ENCODE data around the gene LRMDA. TPM values are rescaled to one million over a fixed set of nuclear protein-coding genes. Genes with fewer than 3 reads are reported as not detected.

Gene LRMDA
- total and polyA plus RNA-seq, 2 of the 13 experiments (the other 11 are each of a cell fraction or from before 2014, with no cell fraction given), result 13.4 to 22.0 TPM

GRCh38 chr10:75634947-75635346, 203.5 kb downstream of the LRMDA start (continued):
- TF ChIP-seq FOXO1 (CRISPR knock-in tag; IDR thresholded peaks at IDR 0.05) (no peak), SMAD1 (CRISPR knock-in tag; IDR thresholded peaks at IDR 0.05; ENCODE audit: borderline replicate concordance, low read depth) (no peak), RAD51 (IDR thresholded peaks at IDR 0.05; ENCODE audit: borderline replicate concordance) (no peak), ZNF331 (CRISPR knock-in tag; IDR thresholded peaks at IDR 0.05) (no peak), PPARG (CRISPR knock-in tag; conservative IDR thresholded peaks at IDR 0.05) (peak; percentile 72)

- ATAC-seq (no peak), FAIRE-seq (no peak), DNase-seq (ENCODE audit: low spot score) (no peak)
- BruUV-seq (replicated peaks), result no TSS peak
- Histone ChIP-seq H3K27me3 (ENCODE audit: control insufficient read depth in 1 of 2, insufficient read depth in 2 of 2, low read length in 2 of 2) (no peaks in the 10 kb centered on the region), H3K4me3 (replicated peaks in 1 of 3; ENCODE audit: insufficient read depth in 1 of 3, low read depth in 2 of 3, low read length in 3 of 3) (no peak overlapping the region), H3K36me3 (replicated peaks in 1 of 2; ENCODE audit: control insufficient read depth in 1 of 2, insufficient read depth in 2 of 2, low read length in 2 of 2) (no peaks in the 10 kb centered on the region), H3K79me2 (ENCODE audit: insufficient read depth, low read length) (peaks cover 2% of the 10 kb centered on the region), H3K9me3 (ENCODE audit: low read length) (no peaks in the 10 kb centered on the region), H2AFZ (ENCODE audit: low read length) (no peak overlapping the region), H3K9ac (ENCODE audit: insufficient read depth, low read depth, low read length) (no peak overlapping the region), H4K20me1 (ENCODE audit: insufficient read depth, low read length) (no peaks in the 10 kb centered on the region), H3K27ac (ENCODE audit: extremely low read length, insufficient read depth, low read length) (no peak overlapping the region), H3K4me2 (ENCODE audit: low read depth, low read length) (no peak overlapping the region), H3K4me1 (ENCODE audit: insufficient read depth, low read length) (peaks cover 25% of the 10 kb centered on the region)
- POLR2A ChIA-PET, result no interaction called here
- TF ChIP-seq MAFK (conservative IDR thresholded peaks at IDR 0.05 in 1 of 2, IDR thresholded peaks at IDR 0.05 in 1 of 2; ENCODE audit: low read length in 2 of 2) (peak; percentile 41 to 82; a peak in 3 of 4 replicates), ZNF138 (CRISPR knock-in tag; IDR thresholded peaks at IDR 0.05; ENCODE audit: low read depth) (no peak), MAFF (IDR thresholded peaks at IDR 0.05; ENCODE audit: low read depth, low read length) (peak; percentile 72)
- in situ Hi-C loops (cut with HindIII; ENCODE audit: extremely low pct_ligation_motif_present, low pct_unique_long_range_greater_than_20kb) (no loop called here), intact Hi-C loops (cut with micrococcal nuclease; ENCODE audit: unreplicated experiment) (no loop called here)
- CTCF ChIA-PET (ENCODE audit: low intra/inter-chr PET ratio, low total read pairs), result no interaction called here
- 95% methylated on average over 2 of the region's 2 CpGs for WGBS (ENCODE audit: low lambda C conversion rate)
Measured at GRCh38 chr10:75638752-75639151, 207.3 kb downstream of the LRMDA start.

- WGBS (ENCODE audit: low lambda C conversion rate), result 95% methylated on average over 7 of the region's 7 CpGs
- CTCF ChIA-PET (ENCODE audit: low intra/inter-chr PET ratio, low total read pairs), result no interaction called here
- Histone ChIP-seq H3K27ac (ENCODE audit: extremely low read length, insufficient read depth, low read length) (no peak overlapping the region), H4K20me1 (ENCODE audit: insufficient read depth, low read length) (no peaks in the 10 kb centered on the region), H3K36me3 (replicated peaks in 1 of 2; ENCODE audit: control insufficient read depth in 1 of 2, insufficient read depth in 2 of 2, low read length in 2 of 2) (no peaks in the 10 kb centered on the region), H3K9ac (ENCODE audit: insufficient read depth, low read depth, low read length) (no peak overlapping the region), H3K4me2 (ENCODE audit: low read depth, low read length) (no peak overlapping the region), H2AFZ (ENCODE audit: low read length) (no peak overlapping the region), H3K9me3 (ENCODE audit: low read length) (no peaks in the 10 kb centered on the region), H3K4me3 (replicated peaks in 1 of 3; ENCODE audit: insufficient read depth in 1 of 3, low read depth in 2 of 3, low read length in 3 of 3) (no peak overlapping the region), H3K27me3 (ENCODE audit: control insufficient read depth in 1 of 2, insufficient read depth in 2 of 2, low read length in 2 of 2) (no peaks in the 10 kb centered on the region), H3K79me2 (ENCODE audit: insufficient read depth, low read length) (peaks cover 2% of the 10 kb centered on the region), H3K4me1 (ENCODE audit: insufficient read depth, low read length) (peaks cover 17% of the 10 kb centered on the region)
- intact Hi-C loops (cut with micrococcal nuclease; ENCODE audit: unreplicated experiment) (loop anchor here (10.0 kb wide), 1 partner anchor 235 kb away; the partner anchor contains the start of gene ZNF503), in situ Hi-C loops (cut with HindIII; ENCODE audit: extremely low pct_ligation_motif_present, low pct_unique_long_range_greater_than_20kb) (no loop called here)
- no peak for DNase-seq (ENCODE audit: low spot score)
- POLR2A ChIA-PET, result no interaction called here
- no peak for ATAC-seq
- no peak for FAIRE-seq
- BruUV-seq (replicated peaks), result no TSS peak
- TF ChIP-seq MYNN (CRISPR knock-in tag; IDR thresholded peaks at IDR 0.05; ENCODE audit: low read depth) (no peak), HNRNPH1 (optimal IDR thresholded peaks at IDR 0.05; ENCODE audit: low read depth, low read length) (no peak), TEAD2 (CRISPR knock-in tag; IDR thresholded peaks at IDR 0.05) (no peak), ZNF367 (CRISPR knock-in tag; IDR thresholded peaks at IDR 0.05; ENCODE audit: borderline replicate concordance) (no peak), SP4 (CRISPR knock-in tag; IDR thresholded peaks at IDR 0.05) (no peak), POLR2AphosphoS2 (IDR thresholded peaks at IDR 0.05; ENCODE audit: low read depth, low read length) (no peak), ZBTB33 (CRISPR knock-in tag; IDR thresholded peaks at IDR 0.05) (no peak), ATF6 (CRISPR knock-in tag; conservative IDR thresholded peaks at IDR 0.05) (no peak)
Measured at GRCh38 chr10:75639736-75640135, 208.3 kb downstream of the LRMDA start.

Data from HepG2 (cell line).